ENCODE results near the gene FAP.

Gene FAP, protein sequence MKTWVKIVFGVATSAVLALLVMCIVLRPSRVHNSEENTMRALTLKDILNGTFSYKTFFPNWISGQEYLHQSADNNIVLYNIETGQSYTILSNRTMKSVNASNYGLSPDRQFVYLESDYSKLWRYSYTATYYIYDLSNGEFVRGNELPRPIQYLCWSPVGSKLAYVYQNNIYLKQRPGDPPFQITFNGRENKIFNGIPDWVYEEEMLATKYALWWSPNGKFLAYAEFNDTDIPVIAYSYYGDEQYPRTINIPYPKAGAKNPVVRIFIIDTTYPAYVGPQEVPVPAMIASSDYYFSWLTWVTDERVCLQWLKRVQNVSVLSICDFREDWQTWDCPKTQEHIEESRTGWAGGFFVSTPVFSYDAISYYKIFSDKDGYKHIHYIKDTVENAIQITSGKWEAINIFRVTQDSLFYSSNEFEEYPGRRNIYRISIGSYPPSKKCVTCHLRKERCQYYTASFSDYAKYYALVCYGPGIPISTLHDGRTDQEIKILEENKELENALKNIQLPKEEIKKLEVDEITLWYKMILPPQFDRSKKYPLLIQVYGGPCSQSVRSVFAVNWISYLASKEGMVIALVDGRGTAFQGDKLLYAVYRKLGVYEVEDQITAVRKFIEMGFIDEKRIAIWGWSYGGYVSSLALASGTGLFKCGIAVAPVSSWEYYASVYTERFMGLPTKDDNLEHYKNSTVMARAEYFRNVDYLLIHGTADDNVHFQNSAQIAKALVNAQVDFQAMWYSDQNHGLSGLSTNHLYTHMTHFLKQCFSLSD
- total RNA-seq = 0 to 0.21 (median 0.06) reads per million in 9 experiments

DNA sequence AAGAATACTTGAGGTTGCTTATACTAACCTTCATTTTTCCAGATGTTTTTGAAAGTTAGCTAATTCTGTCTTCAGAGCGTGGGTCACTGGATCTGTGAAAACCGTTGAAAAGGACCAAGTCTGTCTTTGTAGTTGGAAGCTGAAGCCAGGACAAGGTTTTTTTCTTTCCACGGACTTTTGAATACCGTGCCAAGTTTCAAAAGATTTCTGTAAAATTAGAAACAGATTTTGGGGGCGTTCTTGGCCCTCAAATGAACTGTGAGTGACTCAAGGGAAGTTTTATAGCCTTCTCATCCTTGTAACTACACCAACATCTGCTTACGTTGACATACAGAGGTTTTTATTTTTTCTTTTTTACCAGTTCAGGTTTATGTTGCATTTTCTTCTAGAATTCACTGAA lies at the start of gene FAP:
Gene FAP, minus strand, starts transcription at position 152 of the 400 bp plus-strand sequence. Its CDS starts 118 bp downstream, at position 34.
- Mint-ChIP-seq H3K9me3 (no peaks in the 10 kb centered on the region), H3K27me3 (peaks cover 27 to 37% of the 10 kb centered on the region in 2 donors), H3K4me1 (ENCODE audit: low read depth in 2 of 2) (no peaks in the 10 kb centered on the region), H3K36me3 (ENCODE audit: insufficient read depth) (peaks cover 2% of the 10 kb centered on the region), H3K27ac (no peak within 1 kb of the TSS), H3K4me3 (no peak within 1 kb of the TSS)
- no peak for DNase-seq
- no peak for ATAC-seq (replicated peaks)

DNA sequence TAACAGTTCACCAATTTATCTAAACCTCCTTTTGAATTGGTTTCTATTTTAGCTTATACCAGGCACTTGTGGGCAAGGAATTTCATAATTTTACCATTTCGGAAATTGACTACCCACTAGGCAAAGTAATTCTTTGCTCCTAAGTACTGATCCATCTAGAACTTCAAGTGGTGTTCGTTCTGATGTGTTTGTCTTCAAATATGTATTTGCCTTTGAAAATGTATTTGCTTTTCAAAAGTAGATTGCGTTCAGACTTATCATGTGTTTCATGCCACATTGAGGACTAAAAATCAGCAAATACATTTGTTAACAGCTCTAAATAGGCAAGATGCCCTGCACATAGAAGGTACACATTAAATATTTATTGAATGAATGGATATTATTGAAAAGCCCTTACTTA lies 48.5 kb upstream of the FAP start:
- ATAC-seq (replicated peaks) (no peak), DNase-seq (no peak)
- no peaks in the 10 kb centered on the region for H3K9me3 Mint-ChIP-seq
- no peak overlapping the region for H3K4me3 Mint-ChIP-seq
- no peaks in the 10 kb centered on the region for H3K4me1 Mint-ChIP-seq (ENCODE audit: low read depth in 2 of 2)
- no peaks in the 10 kb centered on the region for H3K27me3 Mint-ChIP-seq
- peaks cover 15% of the 10 kb centered on the region for H3K36me3 Mint-ChIP-seq (ENCODE audit: insufficient read depth)
- H3K27ac Mint-ChIP-seq = no peak overlapping the region

DNA sequence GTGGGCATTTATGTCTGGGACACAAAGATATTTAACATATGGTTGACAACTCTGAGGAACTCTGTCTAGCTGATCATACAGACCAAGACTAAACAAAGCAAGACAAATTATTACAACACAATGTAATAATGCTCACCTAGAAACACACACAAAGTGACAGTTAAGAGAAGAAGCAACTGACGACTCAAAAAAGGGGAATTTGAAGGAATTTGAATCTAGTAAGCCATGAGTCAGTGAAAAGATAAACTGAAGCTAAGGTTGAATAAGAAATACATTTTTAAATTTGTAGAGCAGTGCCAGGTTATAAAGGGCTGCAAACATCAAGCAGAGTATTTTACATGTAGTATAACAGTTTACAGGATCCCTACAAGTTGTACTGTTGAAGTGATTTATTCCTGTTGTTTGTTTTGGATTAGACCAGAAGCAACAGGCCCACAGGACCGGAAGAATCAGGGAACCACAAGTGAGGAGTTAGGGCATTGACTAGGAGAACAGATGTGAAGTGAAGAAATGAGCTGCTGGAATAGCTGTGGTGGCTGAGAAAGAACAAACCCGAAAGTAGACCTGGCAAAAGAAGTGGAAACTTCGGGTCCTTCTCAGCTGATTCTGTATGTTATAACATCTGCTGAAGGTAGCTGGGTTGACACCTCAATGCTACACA lies 39.6 kb upstream of the FAP start:
- no peak overlapping the region for H3K27ac Mint-ChIP-seq
- DNase-seq = no peak
- H3K27me3 Mint-ChIP-seq = no peaks in the 10 kb centered on the region
- no peak overlapping the region for H3K4me3 Mint-ChIP-seq
- no peaks in the 10 kb centered on the region for H3K4me1 Mint-ChIP-seq (ENCODE audit: low read depth in 2 of 2)
- H3K9me3 Mint-ChIP-seq = no peaks in the 10 kb centered on the region
- H3K36me3 Mint-ChIP-seq (ENCODE audit: insufficient read depth) = peaks cover 69% of the 10 kb centered on the region
- no peak for ATAC-seq (replicated peaks)

DNA sequence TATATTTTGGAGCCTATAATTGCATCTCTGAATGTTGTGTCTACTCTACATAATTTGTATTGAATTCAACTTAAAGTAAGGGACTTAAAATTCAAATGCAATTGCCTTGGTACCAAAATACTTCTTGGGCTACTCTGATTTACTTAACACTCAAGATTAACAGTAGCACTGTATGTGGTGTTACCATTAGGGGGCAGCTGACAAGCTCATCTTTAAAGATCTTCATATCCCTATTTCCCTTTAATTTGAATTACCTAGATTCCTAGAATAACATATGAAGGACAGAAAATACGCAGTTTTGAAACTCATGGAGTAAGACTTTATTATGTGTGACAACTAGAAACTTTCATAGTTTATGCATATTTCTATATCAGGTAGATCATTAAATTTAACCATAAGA lies 37.4 kb upstream of the FAP start:
- Mint-ChIP-seq H3K27me3 (no peaks in the 10 kb centered on the region), H3K4me3 (no peak overlapping the region), H3K27ac (no peak overlapping the region), H3K36me3 (ENCODE audit: insufficient read depth) (peaks cover 74% of the 10 kb centered on the region), H3K9me3 (no peaks in the 10 kb centered on the region), H3K4me1 (ENCODE audit: low read depth in 2 of 2) (no peaks in the 10 kb centered on the region)
- DNase-seq (no peak), ATAC-seq (replicated peaks) (no peak)

DNA sequence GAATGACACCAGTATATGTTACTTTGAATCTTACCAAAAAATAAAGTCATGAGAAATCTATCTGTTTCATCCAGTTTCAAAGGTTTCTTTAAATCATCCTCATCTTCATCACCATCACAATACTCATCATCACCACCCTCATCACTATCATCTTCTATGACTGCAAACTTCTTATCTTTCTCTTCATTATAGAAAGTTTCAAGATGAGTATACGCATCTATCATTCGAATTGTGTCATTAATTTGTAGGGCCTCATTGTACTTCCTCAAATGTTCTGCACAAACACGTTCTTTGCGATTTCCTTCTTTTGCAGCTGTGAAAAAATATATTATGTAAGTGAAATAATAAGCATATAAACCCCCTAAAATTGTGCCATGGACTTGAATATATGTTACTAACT lies 34.1 kb upstream of the FAP start:
- Mint-ChIP-seq H3K9me3 (no peaks in the 10 kb centered on the region), H3K27me3 (no peaks in the 10 kb centered on the region), H3K4me1 (ENCODE audit: low read depth in 2 of 2) (peaks cover 0 to 4% of the 10 kb centered on the region in 2 donors), H3K4me3 (no peak overlapping the region), H3K36me3 (ENCODE audit: insufficient read depth) (peaks cover 65% of the 10 kb centered on the region), H3K27ac (no peak overlapping the region)
- ATAC-seq (replicated peaks) = no peak
- DNase-seq = no peak

DNA sequence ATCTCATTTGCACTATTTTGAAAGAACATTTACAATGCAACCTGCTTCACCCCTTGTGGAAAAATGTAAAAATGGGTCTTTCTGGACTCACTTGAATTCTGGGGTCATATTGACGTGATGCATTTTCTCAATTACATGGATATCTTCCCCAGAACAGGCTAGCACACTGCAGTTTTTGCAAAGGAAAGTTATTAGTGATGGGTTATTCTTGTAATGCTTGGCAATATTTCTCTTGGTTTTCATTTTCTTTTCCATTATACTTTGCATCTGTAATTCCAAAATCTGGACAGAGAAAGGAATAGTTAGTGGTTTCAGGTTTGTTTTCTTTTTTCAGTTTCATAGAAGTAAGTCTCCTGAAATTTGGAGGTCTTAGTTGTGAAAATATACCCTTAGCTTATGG lies 24.8 kb upstream of the FAP start:
- H3K4me1 Mint-ChIP-seq (ENCODE audit: low read depth in 2 of 2) = no peaks in the 10 kb centered on the region
- H3K36me3 Mint-ChIP-seq (ENCODE audit: insufficient read depth) = peaks cover 32% of the 10 kb centered on the region
- H3K4me3 Mint-ChIP-seq = no peak overlapping the region
- H3K27ac Mint-ChIP-seq = no peak overlapping the region
- no peak for ATAC-seq (replicated peaks)
- no peaks in the 10 kb centered on the region for H3K27me3 Mint-ChIP-seq
- H3K9me3 Mint-ChIP-seq = no peaks in the 10 kb centered on the region
- no peak for DNase-seq

DNA sequence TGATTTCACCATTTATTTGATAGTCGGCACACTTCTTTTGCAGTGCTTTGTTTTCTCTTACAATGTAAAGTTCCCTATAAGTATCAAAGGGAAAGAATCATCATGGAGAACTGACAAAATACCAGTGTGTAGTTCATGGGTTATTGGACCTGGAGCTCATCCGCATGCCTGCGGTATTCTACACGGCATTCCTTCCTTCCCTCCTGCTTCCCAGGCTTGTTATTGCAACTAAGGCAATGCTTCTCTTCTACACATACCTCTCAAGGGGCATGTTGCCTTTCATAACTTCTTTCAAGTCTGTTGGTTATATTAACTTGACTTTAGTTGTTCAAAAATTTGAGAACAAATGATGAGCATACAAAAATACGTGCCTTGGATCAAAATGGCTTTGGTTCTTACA lies 24.3 kb upstream of the FAP start:
- no peaks in the 10 kb centered on the region for H3K9me3 Mint-ChIP-seq
- H3K36me3 Mint-ChIP-seq (ENCODE audit: insufficient read depth) = peaks cover 31% of the 10 kb centered on the region
- H3K4me1 Mint-ChIP-seq (ENCODE audit: low read depth in 2 of 2) = no peaks in the 10 kb centered on the region
- H3K27ac Mint-ChIP-seq = no peak overlapping the region
- no peak for ATAC-seq (replicated peaks)
- H3K4me3 Mint-ChIP-seq = no peak overlapping the region
- no peak for DNase-seq
- no peaks in the 10 kb centered on the region for H3K27me3 Mint-ChIP-seq

DNA sequence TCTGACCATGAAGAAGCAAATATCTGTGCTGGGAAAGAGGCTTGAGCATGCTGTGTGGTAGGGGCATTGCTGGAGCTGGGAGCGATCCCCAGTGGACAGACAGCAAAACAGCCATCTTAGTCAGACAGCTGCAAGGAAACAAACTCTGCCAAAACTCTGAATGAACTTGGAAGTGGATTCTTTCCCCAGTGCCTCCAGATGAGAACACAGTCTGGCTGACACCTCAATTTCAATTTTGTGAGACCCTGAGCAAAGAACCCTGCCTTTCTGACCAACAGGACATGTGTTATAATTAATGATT lies 23.2 kb upstream of the FAP start:
- peaks cover 5 to 7% of the 10 kb centered on the region in 2 donors for H3K4me1 Mint-ChIP-seq (ENCODE audit: low read depth in 2 of 2)
- H3K9me3 Mint-ChIP-seq = no peaks in the 10 kb centered on the region
- no peak overlapping the region for H3K4me3 Mint-ChIP-seq
- DNase-seq (no peak), ATAC-seq (replicated peaks) (no peak)
- H3K36me3 Mint-ChIP-seq (ENCODE audit: insufficient read depth) = peaks cover 21% of the 10 kb centered on the region
- no peaks in the 10 kb centered on the region for H3K27me3 Mint-ChIP-seq
- peak overlapping the region in 1 of 2 donors; percentile 6 for H3K27ac Mint-ChIP-seq

DNA sequence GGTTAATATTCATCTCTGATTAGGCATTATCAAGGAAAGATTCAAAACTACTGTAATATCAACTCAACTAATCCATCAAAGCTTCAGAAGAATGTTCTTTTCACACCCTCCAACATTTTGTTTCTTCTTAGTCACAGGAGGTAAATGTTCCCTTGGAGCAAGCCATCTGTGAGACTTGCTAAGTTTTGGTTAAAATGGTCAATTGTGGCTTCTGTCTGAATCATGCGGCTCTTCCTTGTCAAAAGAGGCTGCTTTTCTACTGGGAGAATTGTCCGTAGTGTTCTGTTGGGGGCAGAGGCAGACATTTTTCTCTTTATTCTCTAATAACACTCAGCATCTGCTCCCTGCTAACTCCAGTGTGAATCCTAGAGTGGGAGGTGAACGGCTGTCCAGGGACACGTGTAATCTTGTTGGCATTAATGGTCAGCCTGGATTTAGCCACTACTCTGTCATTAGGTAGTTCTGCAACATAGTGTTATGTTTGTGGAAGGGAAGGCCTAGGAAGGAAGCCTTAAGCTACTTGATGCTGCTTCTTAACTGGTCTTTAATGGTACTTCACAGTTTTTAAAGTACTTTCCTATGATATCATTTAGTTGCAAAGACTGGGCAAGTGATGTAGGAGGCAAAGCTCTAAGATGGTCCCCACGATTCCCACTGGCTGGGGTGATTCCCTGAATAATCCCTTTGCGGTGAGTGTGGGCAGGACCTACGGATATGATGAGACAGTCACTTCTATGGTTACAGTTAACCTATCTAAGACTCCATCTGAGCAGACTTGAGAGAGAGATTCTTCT lies 22.6 kb upstream of the FAP start:
- H3K36me3 Mint-ChIP-seq (ENCODE audit: insufficient read depth) = peaks cover 21% of the 10 kb centered on the region
- H3K27me3 Mint-ChIP-seq = no peaks in the 10 kb centered on the region
- H3K4me3 Mint-ChIP-seq = no peak overlapping the region
- no peak for ATAC-seq (replicated peaks)
- H3K27ac Mint-ChIP-seq = peak overlapping the region in 1 of 2 donors; percentile 6
- no peaks in the 10 kb centered on the region for H3K9me3 Mint-ChIP-seq
- H3K4me1 Mint-ChIP-seq (ENCODE audit: low read depth in 2 of 2) = peaks cover 9 to 12% of the 10 kb centered on the region in 2 donors
- DNase-seq = no peak

DNA sequence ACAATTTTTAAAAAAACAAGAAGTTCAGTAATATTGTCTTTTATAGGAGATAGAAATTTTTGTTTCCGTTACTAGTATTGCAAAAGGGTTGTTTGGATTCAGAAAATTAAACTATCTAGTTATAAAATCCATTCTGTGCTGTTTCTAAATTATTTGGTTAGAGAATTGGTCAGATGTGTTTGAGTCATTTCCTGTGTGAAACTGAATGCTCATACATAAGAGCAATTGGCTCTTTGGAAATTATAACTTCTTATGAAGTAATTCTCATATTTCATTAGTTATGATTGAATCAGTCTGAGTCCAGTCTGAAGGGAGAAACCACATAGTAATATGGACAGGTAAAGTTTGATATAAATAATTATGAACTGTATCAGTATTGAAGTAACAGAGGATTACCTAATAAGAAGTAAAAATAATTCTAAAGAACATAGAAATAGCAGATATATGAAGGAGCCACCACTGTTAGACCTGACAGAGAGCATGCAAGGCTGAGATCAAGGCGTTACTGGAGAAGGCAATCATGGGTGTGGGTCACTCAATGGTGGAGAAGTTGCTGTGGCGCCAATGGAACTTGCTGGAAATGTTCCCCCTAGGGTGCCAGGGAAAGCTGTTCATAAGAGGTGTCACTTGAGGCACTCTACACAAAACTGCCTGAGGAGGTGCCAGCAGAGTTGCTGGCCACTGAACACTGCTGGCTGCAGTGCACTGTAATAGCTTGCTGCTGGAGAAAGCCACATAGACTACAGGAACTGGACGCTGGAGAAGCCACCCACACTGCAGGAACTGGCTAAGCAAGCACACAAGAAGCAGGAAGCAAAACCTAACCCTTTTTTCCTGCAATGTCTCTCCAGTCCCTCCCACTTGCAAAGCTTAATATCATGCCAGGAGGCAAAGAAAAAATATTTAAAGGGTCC lies 18.0 kb upstream of the FAP start:
- Mint-ChIP-seq H3K9me3 (no peaks in the 10 kb centered on the region), H3K4me3 (peak overlapping the region in 1 of 2 donors; percentile 57), H3K4me1 (ENCODE audit: low read depth in 2 of 2) (peaks cover 9 to 12% of the 10 kb centered on the region in 2 donors), H3K27ac (peak overlapping the region; percentile 16 to 78), H3K27me3 (peaks cover 0 to 6% of the 10 kb centered on the region in 2 donors), H3K36me3 (ENCODE audit: insufficient read depth) (no peaks in the 10 kb centered on the region)
- ATAC-seq (replicated peaks) (peak; percentile 79), DNase-seq (no peak)

DNA sequence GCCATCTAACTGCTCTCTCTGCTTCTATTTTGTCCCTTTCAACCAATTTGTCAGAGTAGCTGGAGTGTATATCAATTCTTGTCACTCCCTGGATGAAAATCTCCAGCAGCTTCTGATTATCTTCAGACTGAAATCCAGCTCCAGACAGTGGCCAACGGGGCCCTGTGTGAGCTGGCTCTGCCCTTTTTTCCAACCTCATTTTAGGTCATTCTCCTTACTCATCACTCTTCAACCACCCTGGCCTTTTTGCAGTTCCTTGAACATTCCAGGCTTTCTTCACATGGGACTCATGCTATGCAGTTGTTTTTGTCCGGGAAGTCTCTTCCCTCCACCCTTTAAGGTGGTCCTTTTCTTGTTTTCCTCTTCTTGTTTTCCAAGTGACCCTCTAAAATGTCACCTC lies 15.4 kb upstream of the FAP start:
- DNase-seq (no peak), ATAC-seq (replicated peaks) (no peak)
- H3K9me3 Mint-ChIP-seq = no peaks in the 10 kb centered on the region
- H3K4me3 Mint-ChIP-seq = no peak overlapping the region
- H3K27ac Mint-ChIP-seq = no peak overlapping the region
- no peaks in the 10 kb centered on the region for H3K36me3 Mint-ChIP-seq (ENCODE audit: insufficient read depth)
- H3K4me1 Mint-ChIP-seq (ENCODE audit: low read depth in 2 of 2) = peaks cover 9 to 12% of the 10 kb centered on the region in 2 donors
- peaks cover 0 to 6% of the 10 kb centered on the region in 2 donors for H3K27me3 Mint-ChIP-seq

DNA sequence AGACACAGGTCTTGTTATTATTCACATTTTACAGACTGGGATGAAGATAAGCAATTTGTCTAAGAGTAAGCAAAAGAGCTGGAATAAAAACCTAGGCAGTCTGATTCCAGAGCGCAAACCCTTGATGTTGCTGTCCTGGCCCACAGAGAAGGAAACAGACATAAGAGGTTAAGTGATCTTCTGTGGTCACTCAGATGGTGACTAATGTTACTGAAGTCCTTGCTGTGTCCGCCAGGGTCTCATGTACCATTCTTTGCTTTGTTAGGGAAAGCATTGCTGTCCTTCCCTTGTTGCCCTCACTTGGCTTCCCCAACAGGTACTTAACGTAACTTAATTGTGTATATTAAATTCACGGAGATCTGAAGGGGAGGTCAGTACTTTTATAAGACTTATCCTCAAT lies 14.9 kb upstream of the FAP start:
- Mint-ChIP-seq H3K4me1 (ENCODE audit: low read depth in 2 of 2) (peaks cover 9 to 12% of the 10 kb centered on the region in 2 donors), H3K27me3 (peaks cover 0 to 6% of the 10 kb centered on the region in 2 donors), H3K27ac (no peak overlapping the region), H3K9me3 (no peaks in the 10 kb centered on the region), H3K36me3 (ENCODE audit: insufficient read depth) (no peaks in the 10 kb centered on the region), H3K4me3 (no peak overlapping the region)
- no peak for DNase-seq
- no peak for ATAC-seq (replicated peaks)

Data from effector memory CD8-positive, alpha-beta T cell (primary cell).